GM18499 (cell line): ENCODE data around the gene MYO6.

ENCODE experiments used
- ATAC-seq: cut with Tn5 transposase; IDR thresholded peaks from one replicate; pipeline ENCODE4 v1.9.1; 2021; ENCODE audit warnings: moderate number of reproducible peaks; ENCODE audit not compliant: insufficient read depth, unreplicated experiment

MYO6 gene

GRCh38 chr6:75935473-75935793, 186.4 kb downstream of the MYO6 start:
- no peak for ATAC-seq

GRCh38 chr6:75936682-75937081, 187.6 kb downstream of the MYO6 start:
- no peak for ATAC-seq

- no peak for ATAC-seq
Measured at GRCh38 chr6:75937846-75938245, 188.8 kb downstream of the MYO6 start.

GRCh38 chr6:75940564-75940963, 191.5 kb downstream of the MYO6 start:
- ATAC-seq = no peak

- no peak for ATAC-seq
Measured at GRCh38 chr6:75941509-75941908, 192.5 kb downstream of the MYO6 start.

- ATAC-seq = no peak
Measured at GRCh38 chr6:75943381-75943780, 194.3 kb downstream of the MYO6 start.

- ATAC-seq = no peak
Measured at GRCh38 chr6:75946146-75946831, 197.2 kb downstream of the MYO6 start.

GRCh38 chr6:75947935-75948334, 198.9 kb downstream of the MYO6 start:
- ATAC-seq = no peak

GRCh38 chr6:75952128-75952527, 203.1 kb downstream of the MYO6 start:
- ATAC-seq = no peak

- ATAC-seq = no peak
Measured at GRCh38 chr6:75963569-75963968, 214.5 kb downstream of the MYO6 start.

GRCh38 chr6:75968143-75968542, 219.1 kb downstream of the MYO6 start:
- ATAC-seq = no peak
